Left renal pelvis (tissue), 4 donors: Measurements from ENCODE around the gene MDFI. TPM values are rescaled to one million over a fixed set of nuclear protein-coding genes. Genes with fewer than 3 reads are reported as not detected.

Experiments
- DNase-seq, 4 donors: peaks; one replicate each; pipeline ENCODE4 v3.0.0-alpha.2; 2013; ENCODE audit warnings: low read depth in 4 of 4, low spot score in 3 of 4
- polyA plus RNA-seq, 4 donors: library from polyadenylated mRNA; unstranded; fragments of 120-200 nt; gene quantifications; one replicate each; pipeline ENCODE4 v1.2.1, GENCODE V29; 2013; ENCODE audit not compliant: insufficient read length in 4 of 4

Gene MDFI
- polyA plus RNA-seq, 4 donors: 30.5 to 98.0 (median 44.4) TPM

GRCh38 chr6:41700463-41701347, 62.4 kb downstream of the MDFI start:
- DNase-seq: no peak

GRCh38 chr6:41702089-41702745, 63.9 kb downstream of the MDFI start:
- DNase-seq: no peak

DNA sequence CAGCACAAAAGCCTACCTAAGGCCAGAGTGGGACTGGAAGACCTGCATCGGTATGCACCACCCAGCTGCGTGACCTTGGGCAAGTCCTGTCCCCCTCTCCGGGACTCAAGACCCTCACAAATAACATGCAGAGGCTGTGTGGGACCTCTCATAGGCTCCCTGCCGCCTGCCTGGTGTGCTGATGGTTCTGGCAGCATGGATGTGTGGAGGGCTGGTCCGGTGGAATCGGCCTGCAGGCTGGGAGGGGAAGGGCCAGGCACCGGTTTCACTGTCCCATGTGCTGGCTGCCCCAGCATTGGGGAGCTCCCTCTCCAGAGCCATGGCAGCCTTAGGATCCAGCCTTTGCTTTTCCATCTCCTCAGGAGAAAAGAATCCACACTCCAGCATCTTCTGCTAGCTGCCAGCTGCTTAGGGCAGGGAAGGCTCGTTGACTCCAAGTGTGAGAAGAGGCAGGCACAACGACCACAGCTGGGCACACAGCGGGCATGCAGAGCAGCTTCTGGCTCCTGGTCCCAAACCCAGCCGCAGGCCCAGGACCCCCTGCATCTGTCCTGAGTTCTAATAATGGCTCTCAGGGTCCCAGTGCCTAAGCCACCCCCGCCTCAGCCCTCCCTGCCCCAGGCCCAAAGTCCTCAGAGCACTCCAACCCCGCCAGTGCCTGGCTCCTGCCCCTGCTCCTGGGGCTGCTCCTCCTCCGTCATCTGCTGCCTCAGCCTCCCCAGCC, 64.7 kb downstream of the MDFI start:
- no peak for DNase-seq

Other genes with a start within 250 kb of the MDFI start
- gene FOXP4, start 92.1 kb upstream of the MDFI start, polyA plus RNA-seq: 10 to 100 TPM; 29.0 to 93.5 (median 39.0) TPM
- 10 to 100 TPM in 1 of 4 donors, 1 to 10 TPM in 3; 4.5 to 10.2 (median 9.1) TPM for gene TFEB, start 97.1 kb downstream of the MDFI start, polyA plus RNA-seq
- gene PGC, start 108.9 kb downstream of the MDFI start, polyA plus RNA-seq: under 1 TPM in 1 of 4 donors, not detected in 3; 0.26 TPM
- gene FRS3, start 141.4 kb downstream of the MDFI start, polyA plus RNA-seq: 1 to 10 TPM; 5.0 to 8.4 (median 6.3) TPM
- 10 to 100 TPM in 1 of 4 donors, 1 to 10 TPM in 3; 4.2 to 10.8 (median 5.1) TPM for gene PRICKLE4, start 142.3 kb downstream of the MDFI start, polyA plus RNA-seq
- 100 to 1,000 TPM; 163 to 259 (median 227) TPM for gene TOMM6, start 149.2 kb downstream of the MDFI start, polyA plus RNA-seq